GM18868 (cell line): ENCODE results near the gene ZNF195.
"Not testable (repeated sequence)": the region's sequence is repeated elsewhere in the genome, so short reads cannot be mapped to it uniquely, and the experiment has no call there.

Source experiments
- ATAC-seq: cut with Tn5 transposase; IDR thresholded peaks from one replicate; pipeline ENCODE4 v1.9.1; 2021; ENCODE audit warnings: mild to moderate bottlenecking, moderate library complexity; ENCODE audit not compliant: unreplicated experiment

Gene ZNF195

GRCh38 chr11:3356858-3357257 lies 22.1 kb downstream of the ZNF195 start:
- ATAC-seq = no peak

GRCh38 chr11:3353066-3353465 lies 25.9 kb downstream of the ZNF195 start:
- ATAC-seq = no peak

GRCh38 chr11:3347127-3347526 lies 31.8 kb downstream of the ZNF195 start:
- no peak for ATAC-seq

GRCh38 chr11:3346587-3346986 lies 32.4 kb downstream of the ZNF195 start:
- ATAC-seq = no peak

- ATAC-seq = no peak
Measured at GRCh38 chr11:3345736-3346135, 33.2 kb downstream of the ZNF195 start.

DNA sequence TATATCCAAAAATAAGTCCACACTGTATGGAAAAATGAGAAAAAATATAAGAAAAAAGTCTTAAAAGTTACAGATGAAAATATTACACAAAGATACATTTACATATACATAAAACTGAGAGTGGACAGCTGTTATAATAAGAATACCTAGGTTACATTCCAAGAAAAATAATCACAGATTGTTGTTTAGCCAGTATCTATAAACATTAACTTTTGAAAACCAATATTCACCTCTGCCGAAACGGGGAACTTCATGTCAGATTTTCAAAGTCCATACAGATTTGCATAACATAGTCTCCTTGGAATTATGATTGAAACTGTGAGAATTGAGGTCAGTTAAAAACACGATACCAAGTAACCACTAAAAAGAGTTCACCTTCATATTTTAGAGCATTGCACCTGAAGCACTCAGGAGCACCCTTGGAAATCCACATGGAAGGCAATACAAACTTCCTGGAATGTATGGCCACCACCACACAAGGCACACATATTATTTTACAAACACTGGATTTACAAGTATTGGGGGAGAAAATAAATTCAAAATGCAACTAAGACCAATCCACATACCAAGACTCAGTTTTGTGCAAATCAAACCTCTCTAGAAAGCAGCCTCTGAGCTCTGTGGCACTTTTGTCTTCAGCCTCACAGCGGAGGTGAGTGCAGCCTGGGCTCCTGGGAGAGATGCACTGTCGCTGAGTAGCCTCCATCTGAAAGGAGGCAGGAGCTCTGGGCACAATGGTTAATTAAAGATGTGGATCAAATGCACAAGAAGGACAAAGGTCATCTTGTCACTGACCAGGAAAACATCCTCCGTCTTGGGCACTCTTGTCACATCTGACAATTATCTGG lies 34.4 kb downstream of the ZNF195 start:
- ATAC-seq = no peak

DNA sequence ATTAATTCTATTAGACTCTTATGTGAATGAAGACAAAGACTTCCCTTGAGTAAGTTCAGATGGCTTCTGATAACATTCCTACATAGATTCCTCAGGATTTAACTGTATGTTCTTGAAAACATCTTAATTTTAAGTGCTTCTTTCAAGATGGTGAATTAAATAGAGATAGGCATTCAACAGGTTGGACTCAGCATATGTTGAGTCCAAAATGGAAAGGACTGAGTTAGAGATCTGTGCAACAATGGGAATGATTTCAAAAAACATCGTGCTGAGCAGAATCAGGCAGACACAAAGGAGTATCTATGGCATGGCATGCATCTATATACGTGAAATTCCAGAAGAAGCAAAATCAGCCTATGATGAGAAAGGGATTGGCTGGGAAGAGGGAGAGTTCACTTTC lies 36.2 kb downstream of the ZNF195 start:
- no peak for ATAC-seq

DNA sequence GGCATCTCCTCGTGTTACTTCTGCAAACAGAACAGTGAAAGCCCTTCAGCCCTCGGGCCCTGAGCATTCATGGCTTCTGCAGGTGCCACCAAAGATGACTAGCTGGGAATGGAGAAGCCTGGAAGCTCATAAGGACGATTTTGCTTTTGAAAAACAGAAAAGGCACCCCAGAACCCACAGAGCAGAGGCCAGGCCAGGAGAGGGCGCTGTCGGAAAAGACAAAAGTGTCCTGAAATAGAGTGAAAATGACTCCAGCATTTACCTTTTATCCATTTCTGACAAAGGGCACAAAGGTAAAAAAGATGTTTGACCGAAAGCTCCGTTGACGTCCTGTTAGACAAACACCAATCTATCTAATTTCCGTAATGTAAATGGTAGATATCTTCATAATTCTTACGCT lies 37.6 kb downstream of the ZNF195 start:
- no peak for ATAC-seq

- ATAC-seq = no peak
Measured at GRCh38 chr11:3340025-3340424, 38.9 kb downstream of the ZNF195 start.

GRCh38 chr11:3339340-3339624 lies 39.7 kb downstream of the ZNF195 start:
- no peak for ATAC-seq

GRCh38 chr11:3338569-3339339 lies 40.2 kb downstream of the ZNF195 start:
- ATAC-seq = no peak

- not testable (repeated sequence) for ATAC-seq
Measured at GRCh38 chr11:3336420-3336819, 42.5 kb downstream of the ZNF195 start.

DNA sequence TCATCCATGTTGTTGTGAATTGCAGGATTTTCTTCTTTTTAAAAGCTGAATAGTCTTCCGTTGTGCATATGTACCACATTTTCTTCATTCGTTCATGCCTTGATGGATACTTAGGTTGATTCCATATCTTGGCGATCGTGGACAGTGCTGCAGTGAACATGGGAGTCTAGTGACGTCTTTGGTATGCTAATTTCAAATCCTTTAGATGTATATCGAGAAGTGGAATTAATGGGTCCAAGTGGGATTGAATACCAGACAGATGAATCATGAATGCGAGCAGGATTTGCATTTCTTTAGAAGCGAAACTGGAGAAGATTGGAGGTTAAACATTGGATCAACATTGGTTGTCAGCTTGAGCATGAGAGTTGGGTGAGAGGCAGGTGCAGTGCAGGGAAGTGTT lies 45.8 kb downstream of the ZNF195 start:
- not testable (repeated sequence) for ATAC-seq

DNA sequence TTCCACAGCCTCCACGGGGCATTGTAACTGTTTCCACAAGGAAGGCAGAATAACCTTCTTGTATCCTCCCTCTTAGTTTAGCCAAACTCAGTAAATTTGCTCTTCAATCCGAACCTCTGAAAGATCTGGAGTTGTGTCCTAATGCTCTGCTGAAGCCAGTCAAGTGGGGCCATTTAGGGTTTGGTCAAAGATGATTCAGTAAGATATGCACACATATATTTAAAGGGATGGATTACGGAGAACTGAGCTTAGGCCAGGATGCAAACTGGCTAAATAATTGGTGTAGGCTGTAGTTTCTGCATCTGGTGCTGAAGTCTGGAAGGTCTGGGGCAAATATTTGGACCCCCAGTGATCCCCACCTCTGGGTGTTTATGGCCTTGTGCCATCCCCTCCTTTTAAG lies 47.9 kb downstream of the ZNF195 start:
- ATAC-seq = not testable (repeated sequence)

DNA sequence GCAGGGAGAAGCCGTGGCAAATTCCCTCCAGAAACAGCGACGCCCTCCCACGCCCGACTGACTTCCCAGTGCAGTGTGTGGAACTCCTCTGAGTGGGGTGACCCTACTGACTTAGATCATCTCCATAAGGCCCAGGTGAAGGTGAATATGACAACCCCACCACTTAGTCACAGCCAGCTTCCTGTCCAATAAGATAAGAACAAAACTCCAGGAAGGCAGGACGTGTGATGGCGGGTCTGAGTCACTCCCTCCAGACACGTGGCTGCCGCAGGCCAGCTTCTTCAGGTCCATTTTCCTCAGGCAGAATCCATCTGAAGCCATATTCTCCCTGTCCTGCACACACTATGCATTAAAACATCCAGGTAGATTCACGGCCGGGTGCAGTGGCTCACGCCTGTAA lies 48.9 kb downstream of the ZNF195 start:
- ATAC-seq = not testable (repeated sequence)

GRCh38 chr11:3328503-3328902 lies 50.4 kb downstream of the ZNF195 start:
- ATAC-seq = not testable (repeated sequence)

DNA sequence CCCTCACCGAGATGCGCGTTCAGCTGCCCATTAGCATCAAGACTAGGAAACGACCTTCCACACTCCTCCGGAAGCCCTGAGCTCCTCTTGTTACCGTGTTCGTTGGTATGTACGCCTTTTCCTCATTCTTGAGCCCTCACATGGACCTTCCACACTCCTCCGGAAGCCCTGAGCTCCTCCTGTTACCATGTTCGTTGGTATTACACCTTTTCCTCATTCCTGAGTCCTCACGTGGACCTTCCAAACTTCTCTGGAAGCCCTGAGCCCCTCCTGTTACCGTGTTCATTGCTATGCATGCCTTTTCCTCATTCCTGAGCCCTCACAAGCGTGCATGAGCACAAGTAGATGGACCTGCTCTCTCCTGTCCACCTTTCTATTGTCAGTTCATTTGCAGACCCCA lies 52.5 kb downstream of the ZNF195 start:
- ATAC-seq = not testable (repeated sequence)

DNA sequence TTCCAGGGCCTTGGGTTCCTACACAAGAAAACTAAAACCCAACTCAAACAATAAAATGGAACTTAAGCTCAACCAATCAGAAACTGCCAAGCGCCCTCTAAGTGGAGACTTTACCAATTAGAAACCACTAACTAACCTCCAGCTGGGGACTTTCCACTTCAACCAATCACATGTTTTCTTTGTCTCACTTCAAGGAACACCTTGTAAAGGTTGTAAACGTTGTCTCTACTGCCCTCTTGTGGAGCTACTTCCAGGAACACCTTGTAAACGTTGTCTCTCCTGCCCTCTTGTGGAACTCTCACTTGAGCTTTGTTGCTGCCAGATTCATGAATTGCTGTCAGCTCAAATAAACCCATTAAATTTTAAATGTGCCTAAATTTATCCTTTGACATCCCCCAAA lies 54.2 kb downstream of the ZNF195 start:
- not testable (repeated sequence) for ATAC-seq
